A673 (cell line): ENCODE results near the gene HSPG2.

Source experiments
- EZH2 ChIP-seq: fragments of 200-600 bp; sonication (generic); IDR thresholded peaks from 2 replicates; pipeline ENCODE4 v1.6.1; 2017; ENCODE audit warnings: borderline replicate concordance, low read depth, mild to moderate bottlenecking, mixed read lengths, antibody characterized with exemption, low read length; ENCODE audit not compliant: poor library complexity, severe bottlenecking
- TF ChIP-seq, protein P1 (sequence below): fragments of 300-800, 200-600 bp; sonication (generic); conservative IDR thresholded peaks from 2 replicates; pipeline ENCODE4 v1.5.1; 2017; ENCODE audit warnings: low read depth, mild to moderate bottlenecking, antibody characterized with exemption, low read length, moderate library complexity, mixed read lengths

- TF ChIP-seq, protein P1, sequence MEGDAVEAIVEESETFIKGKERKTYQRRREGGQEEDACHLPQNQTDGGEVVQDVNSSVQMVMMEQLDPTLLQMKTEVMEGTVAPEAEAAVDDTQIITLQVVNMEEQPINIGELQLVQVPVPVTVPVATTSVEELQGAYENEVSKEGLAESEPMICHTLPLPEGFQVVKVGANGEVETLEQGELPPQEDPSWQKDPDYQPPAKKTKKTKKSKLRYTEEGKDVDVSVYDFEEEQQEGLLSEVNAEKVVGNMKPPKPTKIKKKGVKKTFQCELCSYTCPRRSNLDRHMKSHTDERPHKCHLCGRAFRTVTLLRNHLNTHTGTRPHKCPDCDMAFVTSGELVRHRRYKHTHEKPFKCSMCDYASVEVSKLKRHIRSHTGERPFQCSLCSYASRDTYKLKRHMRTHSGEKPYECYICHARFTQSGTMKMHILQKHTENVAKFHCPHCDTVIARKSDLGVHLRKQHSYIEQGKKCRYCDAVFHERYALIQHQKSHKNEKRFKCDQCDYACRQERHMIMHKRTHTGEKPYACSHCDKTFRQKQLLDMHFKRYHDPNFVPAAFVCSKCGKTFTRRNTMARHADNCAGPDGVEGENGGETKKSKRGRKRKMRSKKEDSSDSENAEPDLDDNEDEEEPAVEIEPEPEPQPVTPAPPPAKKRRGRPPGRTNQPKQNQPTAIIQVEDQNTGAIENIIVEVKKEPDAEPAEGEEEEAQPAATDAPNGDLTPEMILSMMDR, result no peak
- TF ChIP-seq EZH2, result no peak
Measured at GRCh38 chr1:21944733-21945073, 7.6 kb upstream of the HSPG2 start.
